HL-60/S4 treated with retinoic acid at 250 ng/mL for 4 days and 3 days (cell line): Measurements from ENCODE around the gene PRKCZ.

Source experiments
- in situ Hi-C: fragments of 300-500 bp; cut with MboI; formaldehyde crosslinking; loops from 2 replicates; pipeline ENCODE4 v1.7.0; 2022; ENCODE audit warnings: low sequenced_read_pairs

Gene PRKCZ

DNA sequence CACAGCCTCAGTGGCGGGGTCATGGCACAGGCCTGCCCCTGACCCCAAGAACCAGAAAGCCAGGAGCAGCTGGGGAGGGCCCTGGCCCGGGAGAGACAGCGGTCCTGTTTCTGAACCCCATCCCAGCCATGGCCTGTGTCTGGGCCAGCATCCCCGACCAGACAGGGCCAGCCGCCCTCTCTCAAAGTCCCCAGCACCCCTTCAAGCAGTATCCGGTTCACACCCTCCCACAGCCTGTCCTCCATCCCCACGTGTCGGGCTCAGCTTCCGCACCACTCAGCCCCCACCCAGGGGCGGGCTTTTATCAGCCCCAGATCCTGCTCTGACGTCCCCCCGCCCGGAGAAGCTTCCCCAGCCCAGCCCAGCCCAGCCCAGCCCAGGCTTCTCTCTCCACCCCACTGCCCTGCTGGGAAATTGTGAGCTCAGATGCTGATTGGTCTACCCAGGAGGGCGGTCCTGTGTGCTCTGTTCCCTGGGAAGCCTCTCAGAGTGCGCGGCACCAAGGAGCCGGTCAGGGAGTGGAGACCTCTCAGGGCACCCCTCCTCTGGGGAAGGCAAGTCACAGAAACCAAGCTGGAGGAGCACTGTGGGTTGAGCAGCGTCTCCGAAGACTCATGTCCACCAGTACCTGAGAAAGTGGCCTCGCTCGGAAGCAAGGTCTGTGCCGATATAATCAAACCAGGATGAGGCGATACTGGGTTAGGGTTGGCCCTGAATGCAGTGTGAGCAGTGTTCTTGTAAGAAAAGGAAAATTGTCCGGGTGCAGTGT lies 149.0 kb downstream of the PRKCZ start:
- in situ Hi-C loops = loop anchor here (10.0 to 25.0 kb wide), 2 partner anchors 176 to 388 kb away; partner anchors contain the start of gene PRXL2B

DNA sequence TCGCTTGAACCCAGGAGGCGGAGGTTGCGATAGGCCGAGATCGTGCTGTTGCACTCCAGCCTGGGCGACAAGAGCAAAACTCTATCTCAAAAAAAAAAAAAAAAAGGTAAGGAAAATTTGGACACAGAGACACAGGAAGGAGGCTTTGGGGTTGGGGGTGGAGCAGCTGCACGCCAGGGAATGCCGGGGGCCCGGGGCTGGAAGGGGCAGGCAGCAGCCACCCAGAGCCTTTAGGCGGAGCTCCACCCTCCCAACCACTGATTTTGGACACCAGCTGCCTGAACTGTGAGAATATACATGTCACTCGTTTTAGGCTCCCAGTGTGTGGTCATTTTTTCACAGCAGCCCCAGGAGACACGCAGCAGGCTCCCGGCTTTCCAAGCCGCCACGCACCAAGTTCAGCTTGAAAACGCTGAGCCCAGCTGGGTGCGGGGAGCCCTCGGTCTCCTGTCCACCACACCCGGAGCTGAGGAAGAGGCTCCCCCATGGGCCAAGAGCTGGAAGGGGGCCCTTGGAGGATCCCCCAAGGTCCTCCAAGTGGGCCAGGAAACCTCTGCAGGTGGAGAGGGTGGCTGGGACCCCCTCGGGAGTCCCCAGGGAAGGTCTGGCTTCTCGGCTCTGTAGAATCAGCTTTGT lies 150.2 kb downstream of the PRKCZ start:
- in situ Hi-C loops = no loop called here

DNA sequence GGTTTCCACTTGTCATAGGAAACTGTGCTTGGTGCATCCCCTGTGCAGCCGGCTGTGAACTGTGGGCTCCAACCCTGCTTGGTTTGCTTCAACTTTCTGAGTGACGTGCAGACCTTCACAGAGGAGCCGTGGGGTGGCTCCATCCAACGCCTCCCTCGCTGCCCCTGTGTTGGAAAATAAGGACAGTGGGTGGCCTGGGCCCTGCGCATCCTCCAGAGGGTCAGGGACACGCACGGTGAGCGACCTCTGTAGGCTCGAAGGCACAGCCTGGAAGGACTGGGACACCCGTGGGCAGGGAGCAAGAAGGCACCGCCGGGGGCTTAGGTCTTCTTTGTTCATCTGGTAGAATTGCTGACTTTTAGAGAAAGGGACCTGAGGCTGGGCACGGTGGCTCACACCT lies 150.9 kb downstream of the PRKCZ start:
- in situ Hi-C loops = no loop called here

DNA sequence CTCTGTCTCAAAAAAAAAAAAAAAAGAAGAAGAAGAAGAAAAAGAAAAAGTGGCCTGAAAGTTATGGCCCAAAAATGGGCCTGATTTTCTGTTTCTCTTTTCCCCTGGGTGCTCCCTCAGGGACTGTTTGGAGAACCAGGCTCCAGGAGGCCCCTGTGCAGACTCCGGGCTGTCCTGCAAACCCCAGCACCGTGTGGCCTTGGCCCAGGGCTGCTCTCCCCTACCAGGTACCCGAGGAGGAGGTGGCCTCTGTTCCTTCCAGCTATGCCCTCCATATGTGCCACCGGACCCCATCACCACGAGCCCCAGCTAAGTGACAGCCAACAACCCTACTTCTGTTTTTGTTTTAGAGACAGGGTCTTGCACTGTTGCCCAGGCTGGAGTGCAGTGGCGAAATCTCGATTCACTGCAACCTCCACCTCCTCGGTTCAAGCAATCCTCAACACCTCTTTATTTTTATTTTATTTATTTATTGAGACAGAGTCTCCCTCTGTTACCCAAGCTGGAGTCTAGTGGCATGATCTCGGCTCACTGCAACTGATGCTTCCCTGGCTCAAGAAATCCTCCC lies 151.9 kb downstream of the PRKCZ start:
- in situ Hi-C loops = no loop called here

DNA sequence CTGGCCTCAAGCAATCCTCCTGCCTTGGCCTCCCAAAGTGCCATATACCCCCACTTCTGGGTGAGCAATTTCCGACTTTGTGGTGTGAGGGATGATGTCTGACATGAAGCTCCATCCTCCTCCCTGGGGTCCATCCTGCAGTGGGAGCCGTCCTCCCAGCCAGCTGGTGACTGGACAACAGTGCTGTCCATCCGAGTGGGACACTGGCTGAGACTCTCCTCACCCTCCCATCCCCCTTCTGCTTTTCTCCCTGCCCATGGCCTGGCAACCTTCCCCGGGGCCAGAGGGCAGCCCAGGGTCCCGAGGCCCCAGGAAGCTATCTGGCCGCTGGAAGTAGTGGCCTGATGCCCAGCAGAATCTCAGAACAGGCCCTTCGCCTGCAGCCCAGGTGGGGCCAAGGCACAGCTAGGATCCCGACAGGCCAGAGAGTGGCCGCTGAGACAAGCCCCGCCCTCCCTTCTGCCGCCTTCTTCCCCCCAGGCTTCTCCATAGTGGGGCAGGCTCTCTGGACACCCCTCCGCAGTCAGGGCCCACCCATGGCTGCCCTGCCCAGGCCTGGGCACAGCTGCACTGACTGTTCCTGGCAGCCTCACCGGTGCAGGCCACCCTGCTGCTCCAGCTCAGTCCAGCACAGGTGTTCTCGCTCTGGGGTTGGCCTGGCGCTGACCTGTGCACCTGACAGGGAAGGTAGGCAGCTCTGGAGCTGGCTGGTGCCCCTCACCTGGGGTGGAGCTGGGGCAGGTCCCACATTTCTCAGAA lies 152.8 kb downstream of the PRKCZ start:
- in situ Hi-C loops = no loop called here

DNA sequence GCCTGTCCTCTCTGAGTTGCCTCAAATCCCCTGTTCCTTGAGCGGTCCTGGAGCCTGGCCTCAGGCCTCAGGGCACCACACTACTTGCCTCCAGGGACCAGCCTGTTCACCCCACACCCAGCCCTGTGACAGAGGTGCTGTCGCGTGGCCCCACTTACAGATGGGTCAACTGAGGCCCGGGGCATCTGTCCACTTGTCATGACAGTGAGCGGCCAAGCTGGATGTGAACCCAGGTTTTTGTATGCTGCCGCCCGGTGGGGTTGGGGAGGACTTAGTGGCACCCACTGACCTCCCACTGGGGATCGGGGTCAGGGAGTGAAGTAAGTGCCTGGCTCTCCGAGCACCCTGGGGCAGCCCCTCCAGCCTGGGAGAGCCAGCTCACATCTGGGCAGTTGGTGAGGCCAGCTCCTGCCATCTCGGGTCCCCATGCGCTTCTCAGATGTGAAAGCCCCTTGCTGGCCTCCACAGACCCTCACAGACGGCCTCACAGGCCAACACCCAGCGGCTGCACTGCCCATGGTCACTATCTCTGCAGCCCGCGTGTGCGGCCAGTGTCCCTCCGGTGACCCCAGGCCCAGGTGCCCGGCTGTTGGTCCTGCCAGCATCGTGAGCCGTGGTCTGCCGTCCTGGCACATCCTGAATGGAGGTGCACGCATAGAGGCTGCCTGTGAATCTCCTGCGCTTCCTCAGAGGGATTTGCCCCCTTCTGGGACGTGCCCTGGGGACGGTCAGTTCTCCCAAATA lies 153.6 kb downstream of the PRKCZ start:
- in situ Hi-C loops = no loop called here

DNA sequence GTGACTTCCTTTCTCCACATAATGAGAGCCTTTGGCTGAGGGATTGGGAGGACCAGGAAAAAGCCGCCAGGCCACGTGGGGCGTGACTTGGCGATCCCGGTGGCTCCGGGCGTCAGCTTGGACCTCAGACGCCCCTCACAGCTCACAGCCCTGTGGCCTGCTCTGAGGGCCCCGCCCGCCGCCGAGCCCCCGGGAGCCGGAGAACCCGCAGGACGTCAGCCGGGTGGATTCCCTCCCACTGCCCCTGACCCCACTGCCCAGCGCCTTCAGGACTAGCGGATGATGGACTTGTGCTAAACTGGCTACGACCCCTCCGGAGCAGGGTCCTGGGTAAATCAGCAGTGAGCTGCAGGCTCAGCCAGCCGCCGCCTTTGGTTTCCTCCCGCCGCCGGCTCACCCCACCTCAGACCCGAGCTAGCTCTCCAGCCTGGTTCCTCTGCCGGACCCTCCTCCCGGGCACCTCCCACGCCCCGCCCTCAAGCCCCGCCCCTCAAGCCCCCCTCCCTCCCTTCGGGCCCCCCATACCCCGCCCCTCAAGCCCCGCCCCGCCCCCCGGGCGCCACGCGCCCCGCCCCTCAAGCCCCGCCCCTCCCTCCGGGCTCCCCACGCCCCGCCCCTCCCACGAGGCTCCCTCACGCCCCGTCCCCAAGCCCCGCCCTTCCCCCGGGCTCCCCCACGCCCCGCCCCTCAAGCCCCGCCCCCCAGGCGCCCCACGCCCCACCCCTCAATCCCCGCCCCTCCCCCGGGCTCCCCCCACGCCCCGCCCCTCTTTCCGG lies 154.4 kb downstream of the PRKCZ start:
- in situ Hi-C loops = no loop called here

DNA sequence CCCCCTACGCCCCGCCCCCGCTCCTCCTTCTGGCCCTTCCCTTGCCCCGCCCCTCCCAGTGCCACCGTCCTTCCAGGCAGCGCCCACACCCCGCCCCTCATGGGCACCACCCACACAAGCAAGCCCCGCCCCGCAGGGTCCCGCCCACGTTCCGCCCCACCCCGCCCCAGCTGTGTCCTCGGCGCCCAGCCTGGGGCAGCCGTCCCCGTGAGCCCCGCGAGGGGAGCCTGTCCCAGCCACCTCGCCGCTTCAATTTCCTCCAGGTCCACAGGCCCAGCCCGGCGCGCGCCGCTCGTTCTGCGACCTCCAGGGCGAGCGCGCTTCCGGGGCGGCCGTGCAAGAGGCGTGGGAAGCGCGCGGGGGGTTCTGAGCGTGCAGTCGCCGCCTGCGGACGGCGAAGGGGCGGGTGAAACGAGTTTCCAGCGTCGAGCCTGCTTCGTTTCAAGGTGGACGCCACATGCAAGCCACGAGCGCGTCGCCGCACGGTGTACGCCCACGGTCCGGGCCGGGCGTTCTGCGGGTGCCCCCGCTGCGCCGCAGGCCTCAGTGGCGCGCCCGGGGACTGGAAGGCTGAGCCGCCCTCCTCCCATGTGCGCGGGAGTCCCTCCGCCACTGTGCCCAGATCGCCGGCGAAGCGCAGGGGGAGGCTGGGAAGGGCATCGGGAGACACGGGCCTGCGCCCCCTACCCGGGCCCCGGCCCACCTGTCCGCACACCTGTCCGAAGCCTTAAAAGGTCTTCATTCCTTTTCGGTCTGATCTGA lies 155.2 kb downstream of the PRKCZ start:
- in situ Hi-C loops = no loop called here

DNA sequence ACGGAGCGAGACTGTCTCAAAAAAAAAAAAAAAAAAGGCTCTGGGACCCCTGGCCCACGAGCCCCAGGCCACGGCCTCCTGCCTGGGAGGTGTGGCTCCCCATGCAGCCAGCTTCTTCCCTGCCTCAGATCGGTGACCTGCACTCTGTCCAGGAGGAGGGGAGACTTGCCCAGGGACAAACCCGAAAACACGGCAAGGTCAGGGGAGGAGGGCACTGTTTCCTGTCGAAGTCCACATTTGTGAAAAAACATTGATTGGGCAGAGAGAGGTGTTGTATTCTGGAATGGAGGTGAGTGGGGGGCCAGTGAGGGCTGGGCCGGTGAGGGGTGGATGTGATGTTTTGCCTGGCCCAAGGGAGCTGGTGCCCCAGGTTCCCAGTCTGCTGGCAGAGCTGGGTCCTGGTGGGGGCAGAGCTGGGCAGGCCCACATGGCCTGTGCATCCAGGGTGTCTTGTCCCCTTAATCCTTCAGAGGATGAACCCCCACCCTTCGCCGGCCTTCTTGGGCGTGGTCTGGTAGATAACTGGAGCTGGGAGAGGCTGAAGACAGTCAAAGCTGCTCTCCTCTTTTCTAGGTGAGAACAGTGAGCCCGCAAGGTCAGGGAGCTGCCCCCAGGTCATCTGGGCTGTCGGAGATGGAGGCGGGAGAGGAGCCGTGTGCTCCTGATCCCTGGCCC lies 156.7 kb downstream of the PRKCZ start:
- in situ Hi-C loops = no loop called here

DNA sequence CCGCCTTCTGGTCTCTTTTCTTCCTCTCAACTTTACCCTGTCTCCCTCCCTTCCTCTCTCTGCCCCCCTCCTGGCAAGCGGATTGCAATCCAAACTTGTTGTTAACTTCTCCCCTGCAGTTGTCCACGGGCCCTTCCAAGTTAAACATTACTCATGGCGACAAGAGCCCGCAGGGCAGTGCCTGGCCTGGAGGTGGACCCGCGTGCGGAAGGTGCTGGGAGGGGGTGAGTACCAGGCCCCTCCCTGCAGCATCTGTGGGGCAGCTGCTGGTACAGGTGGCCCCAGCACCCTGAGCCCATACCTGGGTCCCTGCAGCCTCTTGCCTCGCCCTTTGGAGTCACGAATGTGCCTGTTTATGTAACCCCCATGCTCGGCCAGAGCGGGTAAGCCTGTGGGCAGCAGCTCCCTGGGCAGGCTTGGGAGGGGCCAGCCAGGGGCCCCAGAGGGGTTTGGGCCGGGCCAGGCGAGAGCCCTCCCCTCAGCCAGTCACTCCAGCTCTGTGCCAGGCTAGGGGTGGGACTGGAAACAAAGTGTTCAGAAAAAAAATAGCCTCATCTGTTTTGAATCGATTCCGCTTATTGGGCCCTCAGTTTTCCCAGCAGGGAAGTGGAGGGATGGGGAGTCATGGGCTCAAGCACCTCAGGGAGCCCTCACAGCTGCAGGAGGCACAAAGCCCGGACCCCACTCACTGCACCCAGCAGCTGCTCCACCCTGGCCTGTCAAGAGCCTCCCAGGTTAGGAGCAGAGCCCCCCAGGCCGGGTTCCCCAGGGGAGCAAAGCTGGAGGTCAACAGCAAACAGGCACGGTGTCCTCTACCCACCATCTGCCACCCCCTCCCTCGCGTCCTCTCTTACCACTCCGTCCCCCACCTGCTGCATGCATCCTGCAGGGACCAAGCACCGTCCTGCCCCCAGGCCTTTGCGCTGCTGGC lies 158.4 kb downstream of the PRKCZ start:
- in situ Hi-C loops = no loop called here

DNA sequence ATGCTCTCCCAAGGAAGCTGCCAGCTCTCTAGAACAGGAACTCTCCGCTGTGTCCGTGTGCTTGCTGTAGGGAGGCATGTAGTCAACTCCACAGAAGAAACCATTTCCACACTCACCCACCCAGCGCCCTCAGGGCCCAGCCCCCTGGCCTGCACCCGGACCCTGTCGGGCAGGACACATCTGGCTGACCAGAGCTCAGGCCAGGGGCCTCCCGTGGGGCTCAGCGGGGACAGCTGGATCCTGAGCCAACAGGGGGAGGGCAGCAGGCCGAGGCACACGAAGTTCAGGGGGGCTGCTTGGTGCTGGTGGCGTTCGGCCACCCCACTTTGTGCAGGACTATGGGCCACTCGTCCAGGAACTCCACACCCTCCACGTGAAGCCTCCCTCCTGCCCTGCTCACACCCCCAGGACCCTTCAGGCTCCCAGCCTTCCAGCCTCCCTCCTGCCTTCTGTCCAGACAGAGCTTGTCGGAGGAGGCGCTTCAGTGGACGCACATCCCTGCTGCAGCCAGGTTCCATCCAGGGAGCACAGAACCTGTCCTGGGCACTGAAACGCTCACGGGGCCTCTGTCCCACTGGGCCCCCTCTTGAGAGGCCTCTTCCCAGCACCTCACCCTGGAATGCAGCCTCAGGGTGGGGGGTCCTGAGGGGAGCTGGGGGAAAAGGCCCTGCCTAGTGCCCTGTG lies 159.3 kb downstream of the PRKCZ start:
- in situ Hi-C loops = no loop called here

DNA sequence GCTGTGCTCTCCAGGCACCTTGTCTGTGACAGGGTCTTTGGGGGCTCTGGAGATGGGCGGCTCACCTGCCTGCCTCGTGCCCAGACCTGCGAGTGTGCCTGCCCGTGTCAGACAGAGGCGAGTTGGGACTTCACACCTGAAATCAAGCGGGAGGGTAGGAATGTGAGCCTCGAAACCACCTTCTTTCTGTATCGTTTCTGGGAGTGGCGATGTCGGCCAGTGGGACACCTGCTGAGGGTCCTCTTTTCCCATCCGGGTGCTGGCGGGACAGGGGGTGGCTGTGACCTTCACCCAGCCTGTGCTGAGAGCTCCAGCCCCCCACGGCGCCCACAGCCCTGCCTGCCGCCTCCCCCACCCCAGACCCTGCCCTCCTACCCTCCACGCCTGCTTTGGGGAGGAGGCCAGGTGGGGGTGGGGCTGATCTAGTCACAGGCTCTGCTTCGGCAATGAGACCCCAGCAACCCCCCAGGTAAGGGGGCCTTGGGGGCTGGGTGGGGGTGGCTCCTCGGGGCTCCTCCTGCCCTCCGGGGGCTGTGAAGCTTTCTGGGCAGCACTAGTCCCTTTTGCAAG lies 160.0 kb downstream of the PRKCZ start:
- in situ Hi-C loops = no loop called here

DNA sequence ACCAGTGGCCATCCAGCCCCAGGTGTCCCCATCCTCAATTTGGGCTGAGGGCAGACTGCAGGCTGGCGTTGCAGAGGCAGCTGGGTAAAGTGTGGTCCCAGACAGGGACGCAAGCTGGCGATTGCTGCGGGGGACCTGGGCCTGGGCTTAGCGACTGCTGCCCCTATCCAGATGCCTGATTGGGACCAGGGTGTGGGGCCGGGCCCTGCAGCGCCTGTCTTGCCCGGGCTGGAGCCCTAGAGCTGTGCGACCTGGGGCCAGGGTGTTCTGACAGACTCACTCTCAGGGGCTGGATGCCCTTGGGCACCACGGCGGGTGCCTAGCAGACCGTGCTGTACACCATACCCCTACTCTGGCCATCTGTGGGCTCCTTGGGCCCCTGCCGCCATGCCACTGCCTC lies 160.6 kb downstream of the PRKCZ start:
- in situ Hi-C loops = no loop called here

DNA sequence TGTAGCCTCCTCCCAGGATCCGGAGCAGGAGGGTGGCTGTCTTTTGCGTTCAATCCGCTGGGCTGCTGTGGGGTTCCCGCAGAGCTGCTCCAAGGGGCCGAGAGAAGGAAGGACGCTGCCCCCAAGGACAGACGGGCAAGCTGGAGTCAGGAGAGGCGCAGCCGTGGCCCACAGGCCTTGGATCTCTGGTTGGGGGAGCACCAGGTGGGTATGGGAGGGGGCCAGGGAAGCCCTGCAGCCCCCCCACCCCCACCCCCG lies 162.0 kb downstream of the PRKCZ start:
- in situ Hi-C loops = no loop called here

DNA sequence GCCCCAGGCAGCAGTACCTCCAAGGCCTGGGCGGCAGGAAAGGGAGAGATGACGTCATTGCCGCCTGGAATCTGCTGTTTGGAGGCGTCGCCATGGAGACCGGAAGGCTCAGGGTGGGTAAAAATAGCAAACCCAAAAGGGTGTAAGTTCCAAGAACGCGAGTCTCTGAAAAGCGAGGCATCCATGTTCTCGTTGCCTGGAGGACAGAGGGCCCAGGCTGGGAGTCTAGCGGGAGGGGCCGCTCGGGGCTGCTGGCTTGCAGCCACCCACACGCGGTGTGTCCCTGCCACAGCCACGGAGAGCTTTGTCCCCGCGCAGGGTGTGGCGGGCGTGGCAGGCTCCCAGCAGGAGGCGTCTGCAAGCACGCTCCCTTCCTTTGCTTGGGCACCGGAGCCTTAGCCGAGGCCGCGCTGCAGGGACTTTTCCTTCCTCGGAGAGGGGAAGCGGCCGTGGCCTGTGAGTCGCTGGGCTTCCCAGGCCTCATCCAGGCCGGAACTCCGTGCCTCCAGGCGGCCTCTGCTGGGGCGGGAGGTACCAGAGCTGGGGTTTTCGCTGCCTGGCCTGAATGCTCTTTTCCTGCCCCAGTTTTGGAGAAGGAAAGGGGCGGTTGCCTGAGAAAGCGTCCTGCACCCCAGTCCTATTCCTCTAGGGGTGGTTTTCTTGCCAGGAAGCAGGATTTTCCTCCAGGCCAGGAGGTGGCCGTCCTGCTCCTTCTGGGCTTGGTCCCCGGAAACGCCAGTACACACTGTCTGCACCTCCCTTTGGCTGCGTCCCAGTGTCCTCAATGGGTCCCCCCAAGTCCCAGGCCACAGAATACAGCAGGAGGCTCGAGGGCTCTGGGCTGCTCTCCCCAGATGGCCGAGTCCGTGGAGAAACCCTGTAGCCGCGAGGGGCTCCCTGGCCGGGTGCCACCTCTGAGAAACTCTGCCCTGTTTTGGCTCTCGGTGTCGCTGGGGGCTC lies 162.6 kb downstream of the PRKCZ start:
- in situ Hi-C loops = no loop called here
